PFSK-1 (cell line): ENCODE measurements around the gene VPS25.

ENCODE experiments used
- REST ChIP-seq, 2 experiments: IDR thresholded peaks; 2 replicates each; pipeline versions ENCODE4 v1.6.1 to v1.8.0; 2011 to 2012; ENCODE audit warnings: low read depth in 2 of 2, low read length in 2 of 2, control low read depth in 1 of 2, inconsistent platforms in 1 of 2, mild to moderate bottlenecking in 1 of 2, moderate library complexity in 1 of 2; ENCODE audit not compliant: insufficient read depth in 1 of 2
- TAF1 ChIP-seq: IDR thresholded peaks from 2 replicates; pipeline ENCODE4 v1.6.1; 2012; ENCODE audit warnings: low read length, control low read depth, borderline replicate concordance; ENCODE audit not compliant: insufficient read depth

GRCh38 chr17:42780851-42781638 is 7.8 kb downstream of the VPS25 start:
- TF ChIP-seq REST (IDR thresholded peaks at IDR 0.05; ENCODE audit: insufficient read depth in 1 of 2, low read depth in 2 of 2, low read length in 2 of 2) = no peak
- no peak for TF ChIP-seq TAF1
